Measurements from ENCODE around the gene EP300.

EP300 gene

DNA sequence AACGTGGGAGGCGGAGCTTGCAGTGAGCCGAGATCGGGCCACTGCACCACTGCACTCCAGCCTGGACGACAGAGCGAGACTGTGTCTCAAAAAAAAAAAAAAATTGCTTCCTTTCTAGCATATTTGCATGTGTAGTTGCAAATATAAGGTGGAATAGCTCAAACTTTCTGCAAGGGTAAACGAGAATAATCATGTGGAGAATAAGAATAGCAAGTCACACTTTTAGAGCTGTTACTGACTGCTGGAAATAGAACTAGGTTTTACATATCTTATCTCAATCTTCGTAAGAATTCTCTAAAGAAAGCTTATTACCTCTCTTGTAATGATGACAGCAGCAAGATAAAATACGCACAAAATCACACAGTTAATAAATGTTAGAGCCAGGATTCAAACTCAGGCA is 114.3 kb downstream of the EP300 start:
- no peak for DNase-seq (ENCODE audit: low spot score)

DNA sequence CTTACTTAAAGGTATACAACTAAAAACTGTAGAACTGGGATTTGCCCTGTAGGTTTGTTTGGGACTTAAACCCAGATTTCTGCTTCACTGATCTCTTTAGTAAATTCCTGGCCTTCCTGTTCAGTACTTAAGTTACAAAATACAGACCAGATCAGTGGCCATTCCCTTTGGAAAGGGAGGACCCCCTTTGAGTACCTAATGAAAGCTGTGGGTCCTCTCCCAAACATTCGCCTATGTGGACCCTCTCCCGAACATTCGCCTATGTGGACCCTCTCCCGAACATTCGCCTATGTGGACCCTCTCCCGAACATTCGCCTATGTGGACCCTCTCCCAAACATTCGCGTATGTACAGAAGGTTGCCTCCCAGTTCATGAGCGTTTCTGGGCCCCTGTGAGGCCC is 123.0 kb downstream of the EP300 start:
- DNase-seq (ENCODE audit: low spot score), result no peak

DNA sequence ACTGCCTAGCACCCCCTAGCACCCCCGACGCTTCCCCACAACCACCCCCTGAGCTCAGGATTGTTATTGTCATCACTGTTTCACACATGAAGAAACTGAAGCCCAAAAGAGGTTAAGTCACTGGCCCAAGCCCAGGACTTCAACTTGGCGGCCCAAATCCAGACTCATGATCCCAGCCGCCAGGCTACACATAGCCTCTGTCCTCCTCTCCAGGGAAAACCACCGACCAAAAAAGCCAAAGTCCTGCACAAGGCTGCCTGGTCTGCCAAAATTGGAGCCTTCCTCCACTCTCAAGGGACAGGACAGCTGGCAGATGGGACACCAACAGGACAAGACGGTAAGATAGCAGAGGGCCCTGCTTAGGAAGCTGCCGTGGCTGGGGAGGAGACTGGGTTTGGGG is 123.5 kb downstream of the EP300 start:
- DNase-seq (ENCODE audit: low spot score), result no peak

DNA sequence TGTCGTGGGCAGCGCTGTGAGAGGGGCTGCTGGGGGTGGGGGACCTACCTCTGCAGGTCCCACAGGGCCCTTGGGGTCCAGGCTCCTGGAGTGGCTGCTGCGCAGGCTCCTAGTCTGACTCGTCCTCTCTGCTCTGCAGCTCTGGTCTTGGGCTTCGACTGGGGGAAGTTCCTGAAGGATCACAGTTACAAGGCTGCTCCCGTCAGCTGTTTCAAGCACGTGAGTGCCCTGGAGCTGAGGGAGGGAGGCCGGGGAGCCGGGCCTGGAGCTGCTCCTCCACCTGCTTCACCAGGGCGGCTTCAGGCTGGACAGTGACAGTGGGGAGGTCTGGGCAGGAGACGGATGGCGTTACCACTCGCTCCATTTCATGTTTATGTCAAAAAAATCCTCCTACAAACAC is 124.6 kb downstream of the EP300 start:
- DNase-seq (ENCODE audit: low spot score), result no peak

DNA sequence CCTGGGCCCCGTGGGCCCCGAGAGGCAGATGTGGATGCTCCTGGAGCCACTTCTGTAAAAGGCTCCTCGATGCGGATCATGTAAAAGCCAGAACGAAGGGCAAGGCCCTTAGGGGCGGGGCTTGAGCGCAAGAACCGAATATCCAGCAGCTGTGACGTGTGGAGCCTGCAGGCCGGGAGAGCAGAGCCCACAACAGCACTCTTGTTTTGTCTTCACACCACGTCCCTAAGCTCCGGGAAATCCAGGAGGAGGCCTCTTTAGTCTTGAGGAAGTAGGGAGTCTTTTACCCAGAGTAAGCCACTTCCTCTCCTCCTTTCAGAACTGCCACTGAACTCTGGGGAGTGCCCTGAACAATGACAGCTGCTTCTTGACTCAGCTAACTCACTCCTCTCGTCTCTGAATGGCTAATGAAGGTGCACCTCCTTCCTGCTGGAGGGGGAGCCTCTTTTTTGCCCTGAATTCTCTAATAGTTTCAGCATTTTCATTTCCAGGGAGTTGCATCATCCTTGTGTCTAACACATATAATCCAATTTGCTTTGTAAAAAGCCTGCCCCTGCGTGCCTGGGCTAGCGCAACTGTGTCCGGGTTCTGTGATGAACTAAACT is 125.3 kb downstream of the EP300 start:
- no peak for DNase-seq (ENCODE audit: low spot score)

DNA sequence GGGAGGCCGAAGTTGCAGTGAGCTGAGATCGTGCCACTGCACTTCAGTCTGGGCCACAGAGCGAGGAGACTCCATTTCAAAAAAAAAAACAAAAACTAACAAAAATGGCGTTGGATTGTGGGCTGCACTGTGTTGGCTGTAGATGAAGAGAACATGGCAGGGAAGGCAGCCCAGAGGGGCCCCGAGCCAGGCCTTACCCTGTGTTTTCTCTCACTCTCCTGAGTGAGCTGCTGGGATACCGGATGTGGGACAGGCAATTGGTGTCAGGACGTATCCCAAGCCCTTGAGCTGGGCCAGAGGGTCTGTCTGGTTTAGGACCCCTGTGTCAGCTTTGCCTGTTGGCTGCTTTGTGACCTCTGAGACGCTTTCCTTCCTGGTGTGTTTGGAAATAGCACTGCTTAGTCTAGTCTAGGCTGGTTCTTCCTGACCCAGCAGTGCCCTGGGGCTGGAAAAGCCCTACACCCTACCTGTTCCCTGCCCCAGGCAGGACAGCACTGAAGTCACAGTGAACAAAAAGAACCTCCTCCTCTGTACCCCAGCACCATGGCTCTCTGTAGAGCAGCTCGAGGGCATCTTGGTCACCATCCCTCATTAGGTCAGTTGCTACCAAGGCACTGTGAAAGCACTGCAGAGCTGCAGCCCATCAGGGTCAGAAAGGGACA is 130.6 kb downstream of the EP300 start:
- no peak for DNase-seq (ENCODE audit: low spot score)

DNA sequence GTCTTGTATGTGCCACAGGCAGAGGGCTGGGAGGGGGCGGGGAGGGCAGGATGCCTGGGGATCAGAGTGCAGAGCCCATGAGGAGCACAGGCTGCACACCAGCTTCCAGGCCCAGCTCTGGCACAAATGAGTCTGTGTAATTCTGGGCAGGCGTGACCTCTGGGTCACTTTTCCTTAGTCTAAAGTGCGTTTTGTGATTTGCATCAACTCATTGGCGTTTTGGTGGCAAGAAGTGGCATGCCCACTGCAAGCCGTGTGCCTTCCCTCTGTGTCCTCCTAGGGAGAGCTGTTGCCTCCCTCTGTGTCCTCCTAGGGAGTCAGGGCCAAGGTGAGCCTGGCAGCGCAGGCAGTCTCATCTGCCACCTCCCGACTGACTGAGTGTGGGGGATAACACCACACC is 131.1 kb downstream of the EP300 start:
- DNase-seq (ENCODE audit: low spot score), result no peak

DNA sequence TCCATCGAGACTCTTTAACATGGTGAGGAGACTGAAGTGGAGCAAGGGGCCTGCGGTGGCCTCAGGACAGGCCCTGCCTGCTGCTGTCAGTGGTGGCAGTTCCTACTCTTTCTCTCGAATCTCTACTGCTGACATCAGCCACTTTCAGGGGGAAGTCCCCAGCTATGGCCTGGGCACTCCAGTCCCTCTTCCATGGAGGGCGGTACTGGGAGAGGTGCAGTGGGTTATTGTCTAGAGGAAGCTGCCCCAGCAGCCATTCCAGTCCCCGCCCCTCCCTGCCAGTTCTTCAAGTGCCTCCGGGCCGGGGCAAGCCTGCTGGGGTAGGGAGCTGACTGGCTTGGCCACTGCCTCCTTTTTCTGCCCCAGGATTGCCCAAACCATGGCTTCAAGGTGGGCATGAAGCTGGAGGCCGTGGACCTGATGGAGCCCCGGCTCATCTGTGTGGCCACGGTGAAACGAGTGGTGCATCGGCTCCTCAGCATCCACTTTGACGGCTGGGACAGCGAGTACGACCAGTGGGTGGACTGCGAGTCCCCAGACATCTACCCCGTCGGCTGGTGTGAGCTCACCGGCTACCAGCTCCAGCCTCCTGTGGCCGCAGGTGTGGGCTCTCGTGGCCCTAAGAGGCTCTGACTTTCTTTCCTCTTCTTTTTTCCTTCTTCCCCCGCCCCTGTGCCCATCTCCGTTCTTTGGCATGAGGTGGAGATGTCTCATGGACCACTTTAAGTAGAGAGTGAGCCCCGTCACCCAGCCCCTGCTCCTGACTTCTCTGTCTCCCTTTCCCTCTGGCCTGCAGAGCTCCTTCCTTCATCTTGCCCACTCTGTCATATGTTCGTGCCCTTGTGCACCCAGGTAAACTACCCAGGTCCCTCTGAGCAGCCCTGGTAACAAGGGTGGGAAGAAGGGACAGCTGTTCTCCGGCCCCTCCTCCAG is 134.6 kb downstream of the EP300 start:
- no peak for DNase-seq (ENCODE audit: low spot score)

DNA sequence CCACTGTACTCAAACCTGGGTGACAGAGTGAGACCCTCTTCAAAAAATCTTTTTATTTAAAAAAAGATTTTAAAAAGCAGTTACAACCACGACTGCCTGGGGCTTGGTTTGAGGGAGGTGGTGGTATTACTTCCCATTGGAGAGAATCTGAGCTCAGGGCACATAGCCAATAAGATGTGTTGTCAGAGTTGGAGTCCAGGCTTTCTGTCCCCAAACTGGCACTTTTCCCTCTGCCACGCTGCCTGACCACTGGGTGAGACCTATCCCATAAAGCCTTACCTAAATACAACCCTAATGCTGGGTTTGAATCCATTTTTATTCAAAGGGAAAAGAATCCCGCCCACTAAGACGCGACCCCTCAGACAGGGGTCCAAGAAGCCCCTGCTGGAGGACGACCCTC is 136.8 kb downstream of the EP300 start:
- no peak for DNase-seq (ENCODE audit: low spot score)
